Inferior parietal cortex (tissue), 1 donor: Measurements from ENCODE around the gene CDON.

Experiments used
- DNase-seq: peaks from one replicate; pipeline ENCODE4 v3.0.0-alpha.2; 2016; ENCODE audit errors: extremely low spot score

CDON gene

DNA sequence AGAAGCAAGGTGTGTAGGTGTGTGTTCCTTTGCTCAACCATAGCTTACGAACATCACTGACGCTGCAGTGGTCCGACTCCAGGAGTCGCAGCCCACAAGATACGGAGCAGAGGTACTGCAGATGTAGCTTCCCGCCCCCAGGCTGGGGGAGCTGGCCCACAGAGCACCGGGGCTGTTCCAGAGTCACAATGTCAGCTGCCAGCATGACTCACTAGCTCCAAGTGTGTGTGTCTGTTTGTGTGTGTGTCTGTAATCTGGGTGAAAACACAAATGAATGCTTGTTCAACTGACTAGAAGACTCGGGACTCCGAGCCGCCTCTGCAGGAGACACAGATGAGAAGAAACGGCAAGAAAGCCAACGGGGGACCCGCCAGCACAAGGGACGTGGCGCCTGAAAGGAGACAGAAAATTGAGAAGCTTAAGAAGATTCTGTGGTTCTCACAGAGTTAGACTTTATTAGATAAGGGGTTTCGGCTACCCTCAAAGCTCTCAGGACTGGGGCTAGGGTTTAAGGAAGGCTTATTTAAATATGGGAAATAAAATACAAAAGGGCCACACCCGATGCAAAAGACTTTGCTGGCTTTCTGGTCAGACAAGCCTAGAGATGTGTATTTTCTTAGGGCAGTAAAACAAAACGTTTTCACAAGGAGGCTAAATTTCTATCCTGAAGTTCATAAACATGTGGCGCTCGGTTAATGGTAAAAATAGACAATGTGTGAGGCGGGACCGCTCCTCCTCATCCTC is 106.1 kb downstream of the CDON start:
- peak; percentile 50 for DNase-seq

GRCh38 chr11:125955856-125956255 is 106.8 kb downstream of the CDON start:
- no peak for DNase-seq

DNA sequence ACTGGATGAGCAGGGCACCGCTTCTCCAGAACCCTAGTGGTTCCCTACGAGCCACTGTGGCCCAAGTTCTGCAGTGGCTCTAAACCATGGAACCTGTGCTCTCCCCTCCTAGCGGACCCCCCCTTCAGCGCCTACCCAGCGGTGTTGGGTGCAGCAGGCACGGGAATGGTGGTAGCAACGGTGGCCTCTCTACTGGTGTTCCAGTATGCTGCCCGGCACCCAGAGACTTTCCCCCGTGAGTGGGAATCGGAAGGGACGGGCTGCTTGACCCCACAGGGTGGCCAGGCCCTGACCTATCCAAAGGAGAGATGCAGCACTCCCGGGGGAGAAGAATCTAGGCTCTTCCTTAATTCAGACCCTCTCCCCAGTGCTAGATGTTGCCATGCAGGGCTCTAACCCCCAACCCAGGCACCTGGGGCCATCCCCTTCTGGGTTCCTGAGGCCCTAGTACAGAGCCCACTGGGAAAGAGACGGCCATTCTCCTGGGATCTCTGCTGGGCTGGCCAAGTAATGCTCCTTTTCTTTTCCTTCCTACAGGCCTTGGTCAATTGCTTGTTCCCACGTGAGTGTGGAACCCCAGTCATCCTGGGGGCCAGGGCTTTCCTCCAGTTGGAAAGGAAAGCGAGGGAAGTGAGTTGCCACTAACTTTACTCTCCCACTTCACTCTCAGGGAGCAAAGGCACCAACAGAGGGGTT is 107.6 kb downstream of the CDON start:
- DNase-seq, result no peak

DNA sequence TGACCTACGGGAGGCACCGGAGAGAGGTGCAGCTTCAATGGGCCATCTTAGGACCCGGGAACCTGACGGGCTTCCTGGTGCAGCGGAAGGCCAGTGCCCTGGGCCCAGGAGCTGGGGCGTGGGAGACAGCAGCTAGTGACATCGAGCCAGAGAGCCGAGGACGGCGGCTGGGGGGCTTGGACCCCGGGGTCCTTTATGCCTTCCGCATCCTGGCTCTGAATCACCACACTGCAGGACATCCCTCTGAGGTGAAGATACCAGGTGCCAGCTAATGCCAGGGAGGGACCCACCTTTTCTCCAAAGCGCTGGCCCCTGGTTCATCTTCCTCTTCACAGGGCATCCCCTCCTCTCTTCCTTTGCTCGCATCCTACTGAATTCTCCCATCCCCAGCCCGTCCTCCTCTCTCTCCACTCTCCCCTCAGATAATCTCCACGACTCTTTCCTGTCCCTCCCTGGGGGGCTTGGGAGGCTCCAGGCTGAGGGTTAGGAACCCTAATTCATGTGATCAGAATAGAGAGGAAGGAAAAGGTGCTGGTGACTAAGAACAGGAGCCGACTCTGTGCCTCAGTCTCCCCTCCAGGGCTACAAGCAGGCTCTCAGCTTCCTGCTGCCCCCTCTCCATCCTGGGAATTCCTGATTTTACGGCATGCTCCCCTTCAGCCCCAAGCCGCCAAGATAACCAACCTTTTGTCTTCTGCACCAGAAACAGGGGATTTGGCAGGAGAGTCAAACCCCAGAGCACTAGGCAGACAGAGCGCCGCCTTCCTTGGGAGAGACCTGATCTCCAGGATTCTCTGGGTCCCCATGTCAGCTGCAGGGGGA is 108.3 kb downstream of the CDON start:
- no peak for DNase-seq

DNA sequence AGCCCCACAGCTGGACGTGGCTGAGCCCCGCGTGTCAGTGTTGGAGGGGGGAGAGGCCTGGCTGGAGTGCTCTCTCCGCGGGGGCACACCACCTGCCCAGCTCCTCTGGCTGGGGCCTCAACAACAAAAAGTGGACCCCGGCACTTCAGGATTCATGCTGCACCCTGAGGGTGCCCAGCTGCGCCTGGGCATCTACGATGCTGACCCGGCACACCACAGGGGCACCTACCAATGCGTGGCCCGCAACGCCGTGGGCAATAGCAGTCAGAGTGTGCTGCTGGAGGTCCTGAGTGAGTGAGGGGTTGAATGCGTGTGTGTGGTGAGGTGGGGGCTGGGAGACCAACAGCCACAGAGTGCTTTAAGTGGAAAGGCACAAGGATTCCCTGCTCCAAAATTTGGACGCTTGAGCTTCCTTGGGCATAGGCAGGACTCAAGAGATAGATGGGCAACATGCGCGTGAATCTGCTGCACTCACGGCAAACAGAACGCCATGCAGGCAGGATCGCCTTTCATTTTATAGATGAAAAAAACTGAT is 109.2 kb downstream of the CDON start:
- DNase-seq, result no peak

DNA sequence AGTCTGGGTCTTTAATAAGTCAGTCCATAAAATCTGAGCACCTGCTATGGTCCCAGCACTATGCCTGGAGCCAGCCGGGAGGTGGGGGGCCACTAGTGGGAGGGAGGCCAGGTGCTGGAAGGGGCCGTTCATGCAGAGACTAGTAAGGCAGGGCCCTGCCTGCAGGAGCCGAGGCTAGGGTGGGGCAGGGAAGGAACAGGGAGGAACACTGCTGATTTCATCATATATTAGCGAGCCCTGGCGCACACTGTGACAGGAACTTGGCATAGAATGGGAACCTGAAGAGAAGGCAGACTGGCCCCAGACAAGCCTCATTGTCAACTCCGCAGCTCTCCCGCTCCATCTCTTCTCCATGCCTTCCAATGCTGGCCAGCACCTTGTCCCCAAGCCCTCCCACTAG is 109.7 kb downstream of the CDON start:
- no peak for DNase-seq

DNA sequence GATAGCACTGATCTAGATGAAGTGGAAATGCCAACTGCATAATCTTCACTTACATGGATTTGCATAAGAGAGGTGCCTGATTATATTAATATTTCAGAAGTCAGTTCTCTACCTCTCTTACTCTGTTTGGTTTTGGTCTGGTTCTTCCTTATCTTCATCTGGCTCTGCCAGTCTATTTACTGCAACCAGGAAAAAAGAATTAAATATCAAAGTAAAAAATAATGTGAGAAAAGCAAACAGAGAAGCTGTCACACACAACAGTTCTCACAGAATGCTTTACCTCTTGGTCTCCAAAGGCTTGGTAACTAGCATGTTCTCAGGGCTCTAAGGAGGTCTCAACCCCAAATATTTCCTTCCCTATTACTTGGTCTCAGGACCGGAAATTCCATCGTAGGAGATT is 110.1 kb downstream of the CDON start:
- no peak for DNase-seq

DNA sequence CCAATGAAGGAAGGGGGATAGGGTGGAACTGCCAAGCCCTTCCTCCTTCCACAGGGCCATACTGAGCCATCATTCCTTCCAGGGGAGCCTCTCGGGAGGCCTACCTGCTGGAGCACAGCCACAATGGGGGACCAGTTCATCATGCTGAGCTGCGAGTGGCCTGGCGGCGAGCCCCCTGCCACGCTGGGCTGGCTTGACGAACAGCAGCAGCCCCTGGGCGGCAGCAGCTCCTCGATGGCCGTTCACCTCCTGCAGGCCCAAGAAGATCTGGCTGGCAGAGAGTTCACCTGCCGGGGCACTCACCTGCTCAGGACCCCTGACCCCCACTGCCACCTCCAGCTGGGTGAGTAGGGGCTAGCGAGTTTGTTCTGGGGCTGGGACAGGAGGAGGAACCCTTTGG is 110.9 kb downstream of the CDON start:
- no peak for DNase-seq

DNA sequence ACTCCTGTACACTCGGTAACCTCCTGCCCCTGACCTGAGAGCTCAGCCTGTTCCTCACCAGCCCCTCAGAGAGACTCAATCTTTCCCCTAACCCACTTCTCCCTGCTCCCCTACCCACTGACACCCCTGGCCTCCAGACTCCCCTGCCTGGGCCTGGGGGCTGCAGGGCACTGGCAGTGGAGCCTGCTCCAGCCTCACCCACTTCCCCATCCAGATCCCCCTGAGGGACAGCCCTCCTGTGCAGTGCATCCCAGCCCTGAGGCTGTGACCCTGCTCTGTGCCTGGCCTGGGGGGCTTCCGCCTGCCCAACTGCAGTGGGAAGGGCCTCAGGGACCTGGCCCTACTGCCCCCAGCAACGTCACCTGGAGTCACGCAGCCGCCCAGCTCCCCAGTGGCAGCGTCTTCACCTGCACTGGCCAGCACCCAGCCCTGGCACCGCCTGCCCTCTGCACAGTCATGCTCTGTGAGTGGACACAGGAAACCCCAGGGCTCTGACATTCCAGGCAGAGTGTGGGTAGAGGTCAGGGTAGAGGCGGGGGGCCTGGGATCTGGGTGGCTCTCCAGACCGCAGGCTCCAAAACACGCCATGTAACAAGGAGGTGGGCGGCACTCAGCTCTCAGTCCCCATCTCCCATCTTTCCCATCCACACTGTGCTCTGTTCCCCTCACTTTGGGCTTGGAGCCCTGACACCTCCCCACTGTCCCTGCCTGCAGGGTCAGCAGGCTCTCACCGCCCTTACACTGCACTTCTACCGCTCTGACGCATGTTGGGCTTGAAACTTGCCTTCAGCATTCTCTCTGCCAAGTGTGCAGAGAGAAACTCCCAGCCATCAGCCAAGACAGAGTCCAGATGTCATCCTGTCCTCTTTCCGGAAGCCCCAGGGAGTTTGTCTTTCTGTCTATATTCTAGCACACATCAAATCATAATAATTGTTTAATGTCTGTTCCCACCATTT is 111.7 kb downstream of the CDON start:
- no peak for DNase-seq

- DNase-seq, result no peak
These were observed 112.5 kb downstream of the CDON start for GRCh38 chr11:125950178-125950490.

GRCh38 chr11:125949271-125950177 is 113.1 kb downstream of the CDON start:
- DNase-seq, result no peak

DNA sequence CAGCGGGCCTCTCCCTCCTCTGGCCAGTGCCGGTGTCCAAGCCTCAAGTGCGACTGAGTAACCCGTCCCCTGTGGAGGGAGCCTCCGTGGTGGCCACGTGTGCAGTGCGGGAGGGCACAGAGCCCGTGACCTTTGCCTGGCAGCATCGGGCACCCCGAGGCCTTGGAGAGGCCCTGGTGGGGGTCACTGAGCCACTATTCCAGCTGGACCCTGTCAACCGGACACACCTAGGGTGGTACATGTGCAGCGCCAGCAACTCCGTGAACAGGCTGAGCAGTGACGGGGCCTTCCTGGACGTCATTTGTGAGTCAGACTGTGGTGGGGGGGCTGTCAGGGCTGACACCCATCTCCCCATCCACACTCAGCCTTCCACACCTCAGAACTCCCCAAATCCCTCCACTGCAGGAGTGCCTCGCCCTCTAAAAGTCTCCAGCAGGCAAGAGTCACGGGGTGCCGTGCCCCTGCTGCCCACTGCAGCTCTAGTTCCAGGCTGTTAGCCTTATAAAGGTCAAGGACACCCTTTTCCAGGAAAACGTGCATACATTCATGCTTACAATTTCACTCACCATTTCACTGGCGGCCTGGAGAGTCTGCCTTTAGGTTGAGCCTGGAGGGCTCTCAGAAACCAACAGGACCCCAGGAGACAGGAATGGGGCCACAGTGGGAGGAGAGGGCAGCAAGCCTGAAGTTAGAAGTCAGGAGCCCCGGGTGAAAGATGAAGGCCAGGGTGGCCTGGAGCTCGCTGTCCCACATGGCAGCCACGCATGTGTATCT is 114.2 kb downstream of the CDON start:
- DNase-seq, result no peak

- no peak for DNase-seq
These were observed 115.0 kb downstream of the CDON start for GRCh38 chr11:125947419-125948277.

DNA sequence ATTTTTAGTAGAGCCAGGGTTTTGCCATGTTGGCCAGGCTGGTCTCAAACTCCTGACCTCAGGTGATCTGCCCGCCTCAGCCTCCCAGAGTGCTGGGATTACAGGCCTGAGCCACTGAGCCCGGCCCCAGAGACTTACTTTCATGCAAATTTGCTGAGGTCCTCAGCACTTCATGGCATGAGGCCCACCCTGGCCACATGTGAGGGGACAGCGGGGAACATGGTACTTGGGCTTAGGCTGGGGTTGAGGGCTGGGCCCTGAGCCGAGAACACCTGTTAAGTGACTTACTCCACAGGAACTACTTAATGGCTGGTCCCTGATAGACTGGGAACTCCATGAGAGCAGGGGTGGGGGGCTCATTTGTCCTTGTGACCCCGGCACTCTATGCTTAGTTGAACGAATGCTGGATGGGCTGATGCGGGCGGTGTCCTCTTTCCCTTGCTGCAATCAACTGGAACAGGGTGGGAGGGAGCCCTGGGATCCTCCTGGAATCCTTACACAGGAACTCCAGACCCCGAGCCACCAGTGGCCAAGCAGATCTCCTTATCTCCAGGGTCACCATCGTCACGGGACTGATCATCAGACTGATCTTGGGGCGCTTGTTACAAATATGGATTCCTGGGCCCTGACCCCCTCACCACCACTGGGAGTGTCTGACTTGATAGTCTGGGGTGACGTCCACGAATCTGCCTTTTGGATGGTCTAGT is 115.8 kb downstream of the CDON start:
- no peak for DNase-seq

DNA sequence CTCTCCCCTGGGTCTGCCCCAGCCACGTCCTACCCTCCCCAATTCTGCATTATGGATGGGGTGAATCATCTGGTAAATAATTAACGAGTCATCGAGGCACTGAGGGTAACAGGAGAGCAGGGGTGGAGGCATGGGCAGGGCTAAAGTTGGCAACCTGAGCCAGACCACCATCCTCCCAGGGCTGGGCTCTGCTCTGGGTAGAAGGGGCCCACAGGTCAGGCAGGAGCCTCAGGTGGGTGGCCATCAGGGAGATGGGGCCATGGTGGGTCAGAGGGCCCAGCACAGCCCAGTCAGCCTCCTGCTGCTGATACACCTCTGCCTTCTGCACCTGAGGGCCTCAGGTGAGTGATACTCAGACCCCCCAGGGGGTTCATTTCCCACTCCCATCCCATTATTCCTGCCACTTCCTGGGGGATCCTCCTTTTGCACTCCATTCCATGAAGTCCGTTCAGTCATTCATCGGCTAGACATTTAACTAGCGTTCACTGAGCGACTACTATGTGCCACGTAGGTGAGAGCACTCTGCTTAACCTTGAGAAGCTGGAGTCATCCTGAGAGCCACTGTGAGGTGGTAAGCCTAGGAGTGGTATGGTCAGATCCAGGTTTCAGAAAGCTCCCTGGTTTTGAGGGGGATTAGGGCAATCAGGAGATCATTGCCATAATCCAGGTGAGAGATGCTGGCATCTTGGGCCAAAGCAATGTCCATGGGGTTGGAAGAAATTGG is 116.7 kb downstream of the CDON start, which contains the start of gene VSIG10L2:
Gene VSIG10L2 (plus strand): TSS at position 248 of the 724 bp plus-strand sequence. CDS start 12 bp downstream, at position 260.
- DNase-seq, result no peak

DNA sequence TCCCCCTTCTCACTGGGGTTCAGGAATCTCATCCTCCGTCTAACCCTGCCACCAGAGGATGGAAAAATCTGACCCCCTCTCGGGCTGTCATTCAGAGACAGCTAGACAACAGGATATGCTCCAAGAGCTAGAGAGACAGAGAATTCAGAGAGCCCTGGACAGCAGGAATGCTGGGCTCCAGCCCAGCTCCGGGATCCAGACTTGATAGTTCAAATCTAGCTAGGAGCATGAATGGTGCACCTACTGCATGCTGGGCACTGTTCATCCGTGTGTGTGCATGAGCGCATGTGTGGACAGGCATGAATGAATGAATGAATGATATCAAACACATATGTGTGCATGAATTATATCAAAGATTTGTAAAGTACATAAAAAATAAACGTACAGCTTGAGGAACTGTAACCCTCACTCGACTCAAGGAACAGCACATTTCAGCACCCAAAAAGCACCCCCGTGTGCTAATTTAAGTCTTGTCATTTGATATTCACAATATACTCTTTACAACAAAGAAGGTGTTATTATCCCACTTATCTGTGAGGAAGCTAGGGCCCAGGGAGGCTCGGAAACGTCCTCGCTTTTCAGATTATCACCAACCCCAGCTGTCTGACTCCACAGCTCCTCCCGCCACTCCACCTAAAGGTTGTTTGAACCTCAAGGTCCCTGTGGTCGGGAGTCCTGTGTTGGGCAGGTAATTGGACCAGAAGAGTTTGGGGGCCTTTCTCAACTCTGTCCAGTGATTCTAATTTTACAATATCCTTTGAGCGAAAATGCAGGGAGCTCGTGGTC is 117.5 kb downstream of the CDON start:
- no peak for DNase-seq
